ENCODE data around the gene CLIP2. TPM values are rescaled to one million over a fixed set of nuclear protein-coding genes. Genes with fewer than 3 reads are reported as not detected.
A peak's percentile ranks its signal among the peaks of the same experiment; 100 is the strongest.

Gene CLIP2
- total and polyA plus RNA-seq, 2 donors from 2014 or later: 5.8 to 19.1 TPM

- Histone ChIP-seq H3K4me1 (ENCODE audit: control insufficient read depth in 2 of 3, insufficient read depth in 2 of 3, low read depth in 1 of 3, low read length in 3 of 3) (peaks cover 0 to 9% (median 0%) of the 10 kb centered on the region in 3 donors), H3K27ac (ENCODE audit: low read depth in 2 of 2, low read length in 2 of 2) (peak overlapping the region; percentile 92 to 93), H3K36me3 (ENCODE audit: control insufficient read depth in 2 of 3, insufficient read depth in 3 of 3, low read length in 3 of 3) (no peaks in the 10 kb centered on the region), H3K27me3 (ENCODE audit: control insufficient read depth, insufficient read depth, low read length) (no peaks in the 10 kb centered on the region), H3K9ac (ENCODE audit: low read length in 3 of 3) (peak overlapping the region in 2 of 3 donors; percentile 46 to 85), H3K9me3 (ENCODE audit: control insufficient read depth in 2 of 3, insufficient read depth in 1 of 3, low read length in 3 of 3) (no peaks in the 10 kb centered on the region), H3K4me3 (ENCODE audit: low read length in 3 of 3) (peak overlapping the region; percentile 29 to 64 (median 45))
- TF ChIP-seq, protein P1, sequence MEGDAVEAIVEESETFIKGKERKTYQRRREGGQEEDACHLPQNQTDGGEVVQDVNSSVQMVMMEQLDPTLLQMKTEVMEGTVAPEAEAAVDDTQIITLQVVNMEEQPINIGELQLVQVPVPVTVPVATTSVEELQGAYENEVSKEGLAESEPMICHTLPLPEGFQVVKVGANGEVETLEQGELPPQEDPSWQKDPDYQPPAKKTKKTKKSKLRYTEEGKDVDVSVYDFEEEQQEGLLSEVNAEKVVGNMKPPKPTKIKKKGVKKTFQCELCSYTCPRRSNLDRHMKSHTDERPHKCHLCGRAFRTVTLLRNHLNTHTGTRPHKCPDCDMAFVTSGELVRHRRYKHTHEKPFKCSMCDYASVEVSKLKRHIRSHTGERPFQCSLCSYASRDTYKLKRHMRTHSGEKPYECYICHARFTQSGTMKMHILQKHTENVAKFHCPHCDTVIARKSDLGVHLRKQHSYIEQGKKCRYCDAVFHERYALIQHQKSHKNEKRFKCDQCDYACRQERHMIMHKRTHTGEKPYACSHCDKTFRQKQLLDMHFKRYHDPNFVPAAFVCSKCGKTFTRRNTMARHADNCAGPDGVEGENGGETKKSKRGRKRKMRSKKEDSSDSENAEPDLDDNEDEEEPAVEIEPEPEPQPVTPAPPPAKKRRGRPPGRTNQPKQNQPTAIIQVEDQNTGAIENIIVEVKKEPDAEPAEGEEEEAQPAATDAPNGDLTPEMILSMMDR (IDR thresholded peaks at IDR 0.05; ENCODE audit: borderline replicate concordance, extremely low read depth, insufficient read depth): no peak
- intact Hi-C loops (cut with DNase I): no loop called here
- FAIRE-seq: no peak
- DNase-seq: peak in 3 of 5 donors; percentile 65 to 78 (median 66)
Measured at GRCh38 chr7:74454925-74455288, 165.7 kb downstream of the CLIP2 start.

GRCh38 chr7:74455291-74455804 lies 166.1 kb downstream of the CLIP2 start:
- Histone ChIP-seq H3K9ac (ENCODE audit: low read length in 3 of 3) (peak overlapping the region in 2 of 3 donors; percentile 39 to 85), H3K27me3 (ENCODE audit: control insufficient read depth, insufficient read depth, low read length) (no peaks in the 10 kb centered on the region), H3K4me3 (ENCODE audit: low read length in 3 of 3) (peak overlapping the region; percentile 13 to 64 (median 45)), H3K9me3 (ENCODE audit: control insufficient read depth in 2 of 3, insufficient read depth in 1 of 3, low read length in 3 of 3) (no peaks in the 10 kb centered on the region), H3K4me1 (ENCODE audit: control insufficient read depth in 2 of 3, insufficient read depth in 2 of 3, low read depth in 1 of 3, low read length in 3 of 3) (peaks cover 0 to 9% (median 0%) of the 10 kb centered on the region in 3 donors), H3K36me3 (ENCODE audit: control insufficient read depth in 2 of 3, insufficient read depth in 3 of 3, low read length in 3 of 3) (no peaks in the 10 kb centered on the region), H3K27ac (ENCODE audit: low read depth in 2 of 2, low read length in 2 of 2) (peak overlapping the region; percentile 92 to 93)
- intact Hi-C loops (cut with DNase I): no loop called here
- FAIRE-seq (no peak), DNase-seq (peak in 1 of 5 donors; percentile 26)
- TF ChIP-seq, protein P1 (IDR thresholded peaks at IDR 0.05; ENCODE audit: borderline replicate concordance, extremely low read depth, insufficient read depth): no peak

Other genes with a start within 250 kb of the CLIP2 start
- 23.8 TPM for gene LIMK1, start 205.6 kb upstream of the CLIP2 start, total RNA-seq
- gene LIMK1, start 205.6 kb upstream of the CLIP2 start, polyA plus RNA-seq (ENCODE audit: insufficient read depth, low read depth, low replicate concordance): 9.1 TPM
- gene EIF4H, start 115.1 kb upstream of the CLIP2 start, total RNA-seq: 240 TPM
- gene EIF4H, start 115.1 kb upstream of the CLIP2 start, polyA plus RNA-seq (ENCODE audit: insufficient read depth, low read depth, low replicate concordance): 153 TPM
- gene LAT2, start 79.4 kb upstream of the CLIP2 start, total RNA-seq: 17.6 TPM
- gene LAT2, start 79.4 kb upstream of the CLIP2 start, polyA plus RNA-seq (ENCODE audit: insufficient read depth, low read depth, low replicate concordance): 3.7 TPM
- gene RFC2, start 35.0 kb upstream of the CLIP2 start, total RNA-seq: 21.1 TPM
- gene RFC2, start 35.0 kb upstream of the CLIP2 start, polyA plus RNA-seq (ENCODE audit: insufficient read depth, low read depth, low replicate concordance): 16.2 TPM
- gene GTF2IRD1, start 164.5 kb downstream of the CLIP2 start, total RNA-seq: 35.8 TPM
- gene GTF2IRD1, start 164.5 kb downstream of the CLIP2 start, polyA plus RNA-seq (ENCODE audit: insufficient read depth, low read depth, low replicate concordance): 28.2 TPM

Measured in kidney (tissue), 14 donors.